D721Med (cell line): Measurements from ENCODE around the gene UMAD1.
A peak's percentile ranks its signal among the peaks of the same experiment; 100 is the strongest.

Experiments
- DNase-seq: peaks from one replicate; pipeline ENCODE4 v3.0.0; 2011; ENCODE audit warnings: low spot score; ENCODE audit not compliant: insufficient read length
- FAIRE-seq: peaks from 2 replicates; lab custom pipeline; 2011; peaks lifted over from hg19 to GRCh38; lab: Jason Lieb, UNC
- CTCF ChIP-seq: IDR thresholded peaks from 2 replicates; pipeline ENCODE4 v1.5.1; 2012; ENCODE audit warnings: mild to moderate bottlenecking, control low read depth; ENCODE audit not compliant: insufficient read depth; ENCODE audit errors: missing control alignments

UMAD1 gene

GRCh38 chr7:7843240-7843639, 202.7 kb downstream of the UMAD1 start:
- FAIRE-seq: no peak
- TF ChIP-seq CTCF: no peak
- DNase-seq: no peak

- TF ChIP-seq CTCF: no peak
- no peak for DNase-seq
- FAIRE-seq: no peak
Measured at GRCh38 chr7:7843972-7844371, 203.4 kb downstream of the UMAD1 start.

GRCh38 chr7:7848246-7848645, 207.7 kb downstream of the UMAD1 start:
- TF ChIP-seq CTCF: no peak
- FAIRE-seq (peak; percentile 44), DNase-seq (no peak)

- TF ChIP-seq CTCF: no peak
- FAIRE-seq: peak; percentile 25
- DNase-seq: no peak
Measured at GRCh38 chr7:7848892-7849291, 208.3 kb downstream of the UMAD1 start.

GRCh38 chr7:7850150-7850549, 209.6 kb downstream of the UMAD1 start:
- DNase-seq (no peak), FAIRE-seq (no peak)
- no peak for TF ChIP-seq CTCF

GRCh38 chr7:7851381-7851780, 210.8 kb downstream of the UMAD1 start:
- DNase-seq (no peak), FAIRE-seq (peak; percentile 25)
- no peak for TF ChIP-seq CTCF

GRCh38 chr7:7851991-7852390, 211.4 kb downstream of the UMAD1 start:
- FAIRE-seq: no peak

More at GRCh38 chr7:7851991-7852390, 211.4 kb downstream of the UMAD1 start:
- DNase-seq: no peak
- no peak for TF ChIP-seq CTCF
